GM21529 (cell line): ENCODE data around the gene HPS5.

ENCODE experiments used
- ATAC-seq: cut with Tn5 transposase; IDR thresholded peaks from one replicate; pipeline ENCODE4 v1.9.1; 2021; ENCODE audit not compliant: unreplicated experiment

The HPS5 gene

DNA sequence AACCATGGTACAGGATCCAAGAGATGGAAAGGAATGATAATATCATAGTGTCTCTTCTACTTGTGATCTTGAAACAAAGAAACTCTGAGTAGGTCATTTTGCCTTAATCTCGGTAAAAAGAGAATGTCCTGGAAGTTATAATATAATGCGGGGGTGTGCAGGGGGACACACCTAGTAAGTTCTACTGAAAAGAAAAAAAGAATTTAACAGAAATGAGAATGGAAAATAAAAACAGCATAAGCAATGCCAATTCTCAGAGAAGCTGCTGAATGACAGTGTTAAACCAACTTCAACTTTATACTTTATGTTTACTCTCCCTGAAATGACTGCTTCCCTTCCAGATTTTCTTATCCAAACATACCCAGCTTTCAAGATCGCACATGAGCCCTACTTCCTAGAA lies 2.0 kb downstream of the HPS5 start:
- no peak for ATAC-seq

DNA sequence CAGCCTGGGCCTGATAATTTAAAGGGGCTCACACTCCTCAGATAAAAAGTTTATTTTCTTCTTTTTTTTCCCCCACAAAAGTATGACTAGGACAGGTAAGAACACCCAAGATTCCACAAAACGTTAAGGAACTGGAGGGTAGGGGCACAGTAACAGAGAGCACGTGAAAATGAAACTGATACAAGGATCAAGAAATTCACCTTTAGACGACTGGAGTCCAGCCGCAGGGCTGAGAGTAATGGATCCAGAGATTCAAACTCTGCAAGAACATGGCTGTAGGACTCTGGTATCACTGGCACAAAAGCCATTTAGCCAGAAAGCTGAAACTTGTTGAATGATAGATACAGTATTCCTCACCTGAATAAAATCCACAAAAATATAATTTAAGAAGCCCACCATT lies 4.4 kb downstream of the HPS5 start:
- no peak for ATAC-seq

- ATAC-seq, result no peak
These were observed 6.0 kb downstream of the HPS5 start for GRCh38 chr11:18315893-18316292.

GRCh38 chr11:18314784-18315523 lies 7.0 kb downstream of the HPS5 start:
- no peak for ATAC-seq

DNA sequence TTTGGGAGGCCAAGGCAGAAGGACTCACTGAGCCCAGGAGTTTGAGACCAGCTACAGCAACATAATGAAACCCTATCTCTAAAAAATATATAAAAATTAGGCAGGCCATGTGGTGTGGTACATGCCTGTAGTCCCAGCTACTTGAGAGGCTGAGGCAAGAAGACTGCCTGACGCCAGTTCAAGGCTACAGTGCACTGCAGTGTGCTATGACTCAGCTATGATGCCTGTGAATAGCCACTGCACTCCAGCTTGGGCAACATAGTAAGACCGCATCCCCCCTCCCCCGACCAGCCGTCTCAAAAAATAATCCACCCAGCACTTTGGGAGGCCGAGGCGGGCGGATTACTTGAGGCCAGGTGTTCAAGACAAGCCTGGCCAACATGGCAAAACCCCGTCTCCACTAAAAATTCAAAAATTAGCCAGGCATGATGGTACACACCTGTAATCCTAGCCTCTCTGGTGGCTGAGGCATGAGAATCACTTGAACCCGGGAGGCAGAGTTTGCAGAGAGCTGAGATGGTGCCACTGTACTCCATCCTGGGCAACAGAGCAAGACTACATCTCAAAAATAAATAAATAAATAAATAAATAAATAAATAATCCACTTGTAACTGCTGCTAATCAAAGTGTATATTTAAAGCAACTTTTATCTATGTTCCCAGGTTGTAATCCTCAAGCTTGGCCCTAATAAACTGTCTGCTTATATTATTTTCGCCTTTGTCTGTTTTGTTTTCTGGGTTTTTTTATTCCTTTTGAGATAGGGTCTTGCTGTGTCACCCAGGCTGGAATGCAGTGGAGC lies 7.8 kb downstream of the HPS5 start:
- no peak for ATAC-seq

DNA sequence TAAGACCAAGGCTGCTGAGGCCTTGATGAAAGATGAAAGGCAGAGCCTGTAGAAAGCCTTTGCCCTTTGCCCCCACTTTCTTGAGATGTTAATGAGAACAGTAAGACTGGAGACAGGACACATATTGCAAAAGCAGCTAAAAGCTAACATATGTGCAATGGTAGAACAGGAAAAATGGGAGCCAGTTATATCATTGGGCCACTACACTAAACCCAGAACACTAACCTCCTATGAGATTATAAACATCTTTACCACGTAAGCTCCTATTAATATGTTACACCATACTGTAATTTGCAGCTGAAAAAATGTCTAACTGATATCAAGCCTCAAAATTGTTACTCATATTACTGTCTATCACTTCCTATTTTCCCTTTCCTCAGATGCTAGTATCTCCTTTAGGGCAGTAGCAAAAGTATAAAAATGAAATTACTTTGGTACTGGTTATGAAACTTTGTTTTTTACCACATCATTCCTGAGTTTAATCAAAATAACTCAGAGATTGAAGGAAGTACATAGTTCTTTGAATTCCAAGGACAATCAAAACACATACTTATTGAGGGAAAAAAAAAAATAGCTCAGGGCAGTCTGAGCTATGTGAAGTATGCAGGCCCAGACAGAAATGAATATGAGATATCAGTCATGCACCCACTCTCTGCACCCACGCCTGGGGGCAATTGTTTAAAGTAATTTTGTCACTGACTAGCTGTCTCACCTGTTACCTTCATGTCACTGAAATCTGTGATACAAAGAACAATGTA lies 9.1 kb downstream of the HPS5 start:
- no peak for ATAC-seq

DNA sequence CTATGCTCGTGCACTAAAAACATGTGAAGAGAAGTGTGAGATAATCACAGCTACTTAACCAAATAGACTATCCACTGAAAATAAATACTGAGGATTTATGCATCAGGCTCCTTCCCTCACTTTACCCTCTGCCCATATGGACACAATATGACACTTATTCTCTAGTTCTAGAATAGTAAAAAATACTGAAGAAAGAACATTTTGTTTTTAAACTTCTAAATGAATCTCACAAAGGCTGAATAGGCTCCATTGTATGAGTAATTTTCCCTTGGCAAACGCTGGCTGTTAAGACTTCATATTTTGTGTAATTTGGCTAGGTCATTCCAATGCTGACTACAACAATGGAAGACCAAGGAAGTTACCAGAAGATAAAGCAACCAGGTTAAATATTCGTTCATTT lies 9.9 kb downstream of the HPS5 start:
- ATAC-seq, result no peak

GRCh38 chr11:18310800-18311340 lies 11.1 kb downstream of the HPS5 start:
- ATAC-seq, result peak; percentile 68

- ATAC-seq, result no peak
These were observed 12.2 kb downstream of the HPS5 start for GRCh38 chr11:18309691-18310090.

DNA sequence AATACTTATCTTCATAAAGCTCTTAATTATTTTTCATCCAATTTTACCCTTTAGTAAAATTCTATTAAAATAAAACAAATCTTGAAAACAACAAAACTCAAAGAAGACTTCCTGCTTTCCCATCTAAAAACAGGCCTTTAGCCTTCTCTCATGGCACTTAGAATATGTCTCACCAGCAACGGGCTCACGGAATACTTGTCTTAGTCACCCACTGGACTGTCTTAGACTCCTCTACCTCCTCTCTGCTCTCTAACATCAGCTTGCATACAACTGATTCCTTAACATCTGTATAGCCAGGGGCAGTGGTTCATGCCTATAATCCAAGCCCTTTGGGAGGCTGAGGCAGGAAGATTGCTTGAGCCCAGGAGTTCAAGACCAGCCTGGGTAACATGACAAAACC lies 13.7 kb downstream of the HPS5 start:
- no peak for ATAC-seq

- no peak for ATAC-seq
These were observed 14.3 kb downstream of the HPS5 start for GRCh38 chr11:18307461-18308139.

DNA sequence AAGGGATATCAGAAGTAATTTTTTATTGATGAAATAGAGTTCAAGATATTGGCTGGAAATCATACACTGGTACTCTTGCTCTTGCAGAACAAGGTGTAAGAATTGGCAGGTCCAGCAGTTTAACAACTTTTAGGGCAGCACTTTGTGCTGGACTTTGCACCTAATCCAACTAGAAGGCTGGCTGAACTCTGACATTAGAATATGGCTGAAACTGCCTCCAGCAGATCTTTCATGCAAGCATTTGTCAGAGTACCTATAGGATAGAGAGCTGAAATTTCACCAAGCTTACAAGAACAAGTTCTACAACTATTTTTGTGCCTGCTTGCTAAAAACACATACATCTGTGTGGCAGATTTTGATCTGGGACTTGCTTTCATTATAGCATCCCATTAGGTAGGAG lies 17.2 kb downstream of the HPS5 start:
- ATAC-seq, result no peak

GRCh38 chr11:18299721-18300120 lies 22.2 kb downstream of the HPS5 start:
- no peak for ATAC-seq

- no peak for ATAC-seq
These were observed 26.6 kb downstream of the HPS5 start for GRCh38 chr11:18295316-18295715.

- ATAC-seq, result no peak
These were observed 27.1 kb downstream of the HPS5 start for GRCh38 chr11:18294862-18295261.

DNA sequence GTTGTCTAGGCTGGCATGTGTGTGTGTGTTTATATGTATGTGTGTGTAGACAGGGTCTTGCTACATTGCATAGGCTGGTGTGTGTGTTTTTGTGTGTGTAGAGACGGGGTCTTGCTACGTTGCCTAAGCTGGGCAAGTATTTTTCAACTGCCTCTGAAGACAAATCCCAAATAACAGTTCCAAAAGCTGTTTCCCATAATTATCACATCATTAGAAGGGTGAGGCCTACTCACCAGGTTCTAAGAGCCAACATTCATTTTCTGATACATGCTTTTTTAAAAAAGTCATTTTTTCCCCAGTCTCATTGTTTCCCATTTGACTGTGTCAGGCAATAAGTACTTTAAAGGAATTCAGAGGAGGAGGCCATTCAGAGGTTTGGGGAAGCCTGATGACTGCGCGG lies 33.0 kb downstream of the HPS5 start:
- no peak for ATAC-seq

DNA sequence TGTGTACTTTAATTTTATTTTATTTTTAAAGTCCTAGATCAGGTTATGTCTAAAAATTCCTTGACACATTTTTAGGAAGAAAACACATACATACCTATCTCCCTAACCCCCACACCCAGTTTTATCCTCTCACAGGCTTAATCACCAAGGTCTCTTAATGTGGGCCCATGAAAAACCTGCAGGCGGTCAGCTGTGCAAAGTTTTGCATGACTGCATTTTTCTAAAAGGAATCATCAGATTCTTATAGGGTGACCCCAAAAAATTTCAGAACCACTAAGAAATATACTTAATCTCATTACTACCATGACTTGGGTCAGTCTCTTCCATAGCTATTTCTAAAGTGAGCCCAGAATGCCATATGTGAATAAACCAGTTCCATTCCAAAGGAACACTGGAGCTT lies 36.1 kb downstream of the HPS5 start:
- ATAC-seq, result no peak

GRCh38 chr11:18282626-18283025 lies 39.3 kb downstream of the HPS5 start:
- ATAC-seq, result no peak

GRCh38 chr11:18280438-18281045 lies 41.4 kb downstream of the HPS5 start:
- peak; percentile 89 for ATAC-seq

GRCh38 chr11:18277565-18278271 lies 44.2 kb downstream of the HPS5 start:
- ATAC-seq, result no peak
